NB4 (cell line): ENCODE measurements around the gene JAG2.

Experiments used
- CTCF ChIP-seq: IDR thresholded peaks from one replicate; pipeline ENCODE4 v1.5.1; 2012; ENCODE audit warnings: low read depth, low read length
- MAX ChIP-seq: IDR thresholded peaks from 2 replicates; pipeline ENCODE4 v1.6.1; 2011; ENCODE audit warnings: low read depth, low read length
- MYC ChIP-seq: IDR thresholded peaks from 2 replicates; pipeline ENCODE4 v1.6.1; 2011; ENCODE audit warnings: low read depth, low read length
- POLR2A ChIP-seq: IDR thresholded peaks from 2 replicates; pipeline ENCODE4 v1.6.1; 2011; ENCODE audit warnings: mild to moderate bottlenecking; ENCODE audit not compliant: insufficient read length; ENCODE audit errors: extremely low read depth

- TF ChIP-seq CTCF (no peak), POLR2A (no peak), MYC (no peak), MAX (no peak)
These were observed 63.4 kb downstream of the JAG2 start for GRCh38 chr14:105105158-105105557.
